IPS-18c (cell line): ENCODE results near the gene VTCN1.
"Not testable (repeated sequence)": the region's sequence is repeated elsewhere in the genome, so short reads cannot be mapped to it uniquely, and the experiment has no call there.

ENCODE experiments used
- H3K4me3 ChIP-seq: 2 replicates; pipeline ENCODE4 v1.7.0; 2013; ENCODE audit warnings: low read depth, mild to moderate bottlenecking, low read length, moderate library complexity; ENCODE audit not compliant: insufficient read depth
- H3K9me3 ChIP-seq: one replicate; pipeline ENCODE4 v1.6.1; 2013; ENCODE audit warnings: mild to moderate bottlenecking, low read length, moderate library complexity; ENCODE audit not compliant: control insufficient read depth, insufficient read depth

VTCN1 gene

GRCh38 chr1:117177376-117177775 is 33.4 kb downstream of the VTCN1 start:
- H3K9me3 ChIP-seq, result no peaks in the 10 kb centered on the region

DNA sequence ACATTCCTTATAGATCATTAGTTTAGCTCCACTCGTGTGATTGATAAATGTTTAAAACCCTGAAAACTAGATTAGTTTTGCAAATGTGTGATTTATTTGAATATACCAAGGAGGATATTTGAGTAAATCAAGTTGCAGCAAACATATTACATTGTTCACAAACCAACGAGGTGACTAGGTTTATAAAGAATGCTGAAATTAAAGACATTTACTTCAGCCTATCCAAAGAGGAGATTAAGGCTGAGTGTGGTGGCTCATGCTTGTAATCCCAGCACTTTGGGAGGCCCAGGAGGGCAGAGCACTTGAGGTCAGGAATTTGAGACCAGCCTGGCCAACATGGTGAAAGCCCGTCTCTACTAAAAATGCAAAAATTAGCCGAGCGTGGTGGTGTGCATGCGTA is 34.1 kb downstream of the VTCN1 start:
- H3K4me3 ChIP-seq, result no peak overlapping the region
- no peaks in the 10 kb centered on the region for H3K9me3 ChIP-seq

More at GRCh38 chr1:117177376-117177775, 33.4 kb downstream of the VTCN1 start:
- no peak overlapping the region for H3K4me3 ChIP-seq

DNA sequence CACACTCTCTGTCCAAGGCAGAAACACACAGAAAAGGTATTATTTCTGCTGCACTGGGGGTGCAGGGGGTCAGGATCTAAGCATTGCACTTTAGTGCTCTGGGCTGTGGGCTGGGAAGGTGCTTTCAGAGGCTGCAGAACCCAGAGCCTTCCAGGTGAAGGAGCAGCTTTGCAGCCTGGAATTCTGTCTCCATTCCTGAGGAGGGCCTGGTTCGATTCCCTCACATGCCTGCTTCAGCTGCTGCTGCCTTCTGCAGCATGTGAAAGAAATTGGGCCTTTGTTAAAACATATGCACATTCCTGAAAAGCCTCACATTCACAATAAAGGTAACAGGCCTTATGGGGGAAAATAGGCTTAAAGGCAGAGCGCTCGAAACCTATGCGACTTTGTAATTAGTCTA is 35.9 kb downstream of the VTCN1 start:
- H3K4me3 ChIP-seq, result no peak overlapping the region
- H3K9me3 ChIP-seq, result no peaks in the 10 kb centered on the region

GRCh38 chr1:117173691-117174090 is 37.0 kb downstream of the VTCN1 start:
- H3K4me3 ChIP-seq, result no peak overlapping the region
- no peaks in the 10 kb centered on the region for H3K9me3 ChIP-seq

DNA sequence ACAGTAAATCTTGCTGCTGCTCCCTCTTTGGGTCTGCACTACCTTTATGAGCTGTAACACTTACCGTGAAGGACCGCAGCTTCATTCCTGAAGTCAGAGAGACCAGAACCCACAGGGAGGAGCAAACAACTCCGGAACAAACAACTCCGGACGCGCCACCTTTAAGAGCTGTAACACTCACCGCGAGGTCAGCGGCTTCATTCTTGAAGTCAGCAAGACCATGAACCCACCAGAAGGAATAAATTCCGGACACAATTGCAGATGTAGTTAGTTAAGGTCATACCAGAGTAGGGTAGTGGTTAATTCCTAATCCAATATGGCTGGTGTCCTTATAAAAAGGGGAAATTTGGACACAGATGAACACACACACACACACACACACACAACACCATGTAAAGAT is 37.7 kb downstream of the VTCN1 start:
- Histone ChIP-seq H3K4me3 (no peak overlapping the region), H3K9me3 (no peaks in the 10 kb centered on the region)

- H3K4me3 ChIP-seq, result no peak overlapping the region
- no peaks in the 10 kb centered on the region for H3K9me3 ChIP-seq
Measured at GRCh38 chr1:117171900-117172511, 38.7 kb downstream of the VTCN1 start.

- no peaks in the 10 kb centered on the region for H3K9me3 ChIP-seq
- no peak overlapping the region for H3K4me3 ChIP-seq
Measured at GRCh38 chr1:117169871-117170596, 40.7 kb downstream of the VTCN1 start.

DNA sequence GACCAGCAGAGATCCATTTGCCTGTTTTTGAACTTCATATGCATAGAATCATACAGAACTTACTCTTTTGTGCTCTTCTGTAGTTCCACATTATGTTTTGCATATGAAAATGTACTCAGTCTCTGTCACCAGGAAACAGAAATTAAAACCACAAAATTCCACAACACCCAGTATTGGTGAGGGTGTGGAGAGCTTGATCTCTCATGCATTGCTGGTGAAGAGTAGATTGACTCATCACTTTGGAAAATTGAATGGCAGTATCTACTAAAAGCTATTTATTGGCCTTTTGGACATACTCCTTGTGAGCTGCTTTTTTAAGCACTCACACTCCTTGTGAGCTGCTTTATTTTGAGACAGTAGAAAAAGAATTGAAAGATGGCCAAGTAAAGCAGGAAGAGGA is 43.3 kb downstream of the VTCN1 start:
- no peaks in the 10 kb centered on the region for H3K9me3 ChIP-seq
- H3K4me3 ChIP-seq, result no peak overlapping the region

GRCh38 chr1:117166076-117166475 is 44.7 kb downstream of the VTCN1 start:
- H3K9me3 ChIP-seq, result no peaks in the 10 kb centered on the region
- no peak overlapping the region for H3K4me3 ChIP-seq

- no peaks in the 10 kb centered on the region for H3K9me3 ChIP-seq
Measured at GRCh38 chr1:117164209-117164608, 46.5 kb downstream of the VTCN1 start.

DNA sequence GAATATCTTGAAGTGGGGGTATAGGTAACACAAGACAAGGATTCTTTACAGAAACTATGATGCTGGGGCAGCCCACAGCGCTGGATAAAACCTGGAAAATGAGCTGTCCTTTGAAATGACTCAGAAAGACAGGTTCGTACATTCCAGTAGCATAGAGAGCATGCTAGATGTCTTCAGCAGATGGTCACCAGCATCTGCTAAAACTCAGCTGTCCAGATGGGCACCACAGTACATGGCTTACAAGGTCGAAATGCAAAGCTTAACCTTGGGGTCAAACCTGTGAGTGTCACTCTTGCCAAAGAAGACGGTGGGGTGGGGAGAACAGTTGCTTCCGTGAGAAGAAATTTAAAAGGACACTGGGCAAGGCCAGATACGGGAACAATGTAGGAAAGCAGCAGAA is 47.9 kb downstream of the VTCN1 start:
- peaks cover 3% of the 10 kb centered on the region for H3K9me3 ChIP-seq
- no peak overlapping the region for H3K4me3 ChIP-seq

More at GRCh38 chr1:117164209-117164608, 46.5 kb downstream of the VTCN1 start:
- no peak overlapping the region for H3K4me3 ChIP-seq

DNA sequence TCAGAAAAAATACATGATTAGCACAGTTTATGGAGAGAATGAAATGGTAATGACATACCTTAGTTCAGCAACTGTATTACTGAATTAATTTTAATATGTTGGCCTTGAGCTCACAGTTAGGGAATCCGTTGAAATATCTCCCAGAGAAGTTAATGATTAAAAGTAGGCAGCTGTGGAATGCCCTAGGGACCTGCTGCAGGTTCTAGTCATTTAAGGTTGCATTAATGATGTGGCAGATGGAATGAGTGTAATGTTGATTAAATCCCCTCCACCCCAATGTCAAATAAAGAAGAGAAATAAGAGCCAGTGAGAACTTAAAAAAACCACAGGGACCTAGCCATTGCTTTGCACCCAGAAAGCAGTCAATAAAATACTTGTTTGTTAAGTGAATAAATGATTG is 48.8 kb downstream of the VTCN1 start:
- Histone ChIP-seq H3K4me3 (no peak overlapping the region), H3K9me3 (peaks cover 4% of the 10 kb centered on the region)

DNA sequence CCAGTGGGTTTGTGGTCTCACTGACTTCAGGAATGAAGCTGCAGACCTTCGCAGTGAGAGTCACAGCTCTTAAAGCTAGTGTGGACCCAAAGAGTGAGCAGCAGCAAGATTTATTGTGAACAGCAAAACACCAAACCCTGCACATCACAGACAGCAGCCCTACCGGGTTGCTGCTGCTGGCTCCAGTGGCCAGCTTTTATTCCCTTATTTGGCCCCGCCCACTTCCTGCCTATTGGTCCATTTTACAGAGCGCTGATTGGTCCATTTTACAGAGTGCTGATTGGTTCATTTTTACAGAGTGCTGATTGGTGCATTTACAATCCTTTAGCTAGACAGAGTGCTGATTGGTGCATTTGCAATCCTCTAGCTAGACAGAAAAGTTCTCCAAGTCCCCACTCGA is 59.4 kb downstream of the VTCN1 start:
- not testable (repeated sequence) for H3K9me3 ChIP-seq, H3K4me3 ChIP-seq

DNA sequence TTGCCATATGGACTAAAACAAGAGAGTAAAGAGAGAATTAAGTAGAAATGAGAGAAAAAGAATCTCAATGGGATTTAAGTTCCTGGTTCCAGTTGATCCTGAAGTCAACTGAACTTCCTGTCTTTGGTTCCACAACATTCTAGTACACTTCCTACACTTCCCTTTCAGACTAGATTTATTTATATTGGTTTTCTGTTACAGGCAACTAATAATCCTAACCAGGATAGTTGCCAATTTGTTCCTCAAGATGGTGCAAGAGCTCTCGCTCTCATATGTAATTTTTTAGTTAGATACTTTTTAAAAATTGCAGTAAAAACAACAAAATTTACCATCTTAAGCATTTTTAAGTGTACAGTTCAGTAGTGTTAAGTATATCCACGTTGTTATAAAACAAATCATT is 60.4 kb downstream of the VTCN1 start:
- Histone ChIP-seq H3K4me3 (no peak overlapping the region), H3K9me3 (peaks cover 2% of the 10 kb centered on the region)

DNA sequence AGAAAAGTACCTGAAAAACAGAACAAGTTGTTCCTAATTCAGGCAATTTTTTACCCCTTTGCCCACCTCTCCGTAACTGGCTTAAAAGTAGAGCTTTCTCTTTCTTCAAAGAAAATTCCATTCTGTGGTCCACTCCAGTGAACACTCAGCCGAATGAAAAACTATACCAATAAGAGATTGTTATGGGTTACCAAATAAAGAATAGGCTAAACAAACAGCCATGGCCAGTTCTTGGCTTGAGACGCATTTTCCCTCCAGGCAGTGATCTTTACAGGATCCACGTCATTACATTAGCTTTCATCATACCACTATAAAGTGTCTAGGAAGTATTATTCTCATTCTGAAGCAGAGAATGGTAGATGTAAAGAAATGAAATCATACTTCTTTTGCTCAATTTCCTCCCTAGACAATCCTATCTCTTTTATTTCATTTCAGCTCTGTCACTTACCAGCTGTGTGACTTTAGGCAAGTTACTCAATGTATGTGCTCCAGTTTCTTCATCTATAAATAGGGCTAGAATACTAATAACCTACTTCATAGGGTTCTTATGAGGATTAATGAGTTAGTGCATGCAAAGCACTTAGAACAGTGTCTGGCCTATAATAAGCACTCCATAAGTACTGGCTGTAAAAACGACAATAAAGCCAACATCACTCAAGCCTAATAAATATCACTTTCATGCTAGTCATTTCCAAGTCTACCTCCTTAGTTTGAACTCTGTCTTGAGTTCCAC is 62.7 kb downstream of the VTCN1 start:
- peaks cover 2% of the 10 kb centered on the region for H3K9me3 ChIP-seq
- H3K4me3 ChIP-seq, result no peak overlapping the region

- no peak overlapping the region for H3K4me3 ChIP-seq
- peaks cover 2% of the 10 kb centered on the region for H3K9me3 ChIP-seq
Measured at GRCh38 chr1:117147341-117147831, 63.3 kb downstream of the VTCN1 start.

DNA sequence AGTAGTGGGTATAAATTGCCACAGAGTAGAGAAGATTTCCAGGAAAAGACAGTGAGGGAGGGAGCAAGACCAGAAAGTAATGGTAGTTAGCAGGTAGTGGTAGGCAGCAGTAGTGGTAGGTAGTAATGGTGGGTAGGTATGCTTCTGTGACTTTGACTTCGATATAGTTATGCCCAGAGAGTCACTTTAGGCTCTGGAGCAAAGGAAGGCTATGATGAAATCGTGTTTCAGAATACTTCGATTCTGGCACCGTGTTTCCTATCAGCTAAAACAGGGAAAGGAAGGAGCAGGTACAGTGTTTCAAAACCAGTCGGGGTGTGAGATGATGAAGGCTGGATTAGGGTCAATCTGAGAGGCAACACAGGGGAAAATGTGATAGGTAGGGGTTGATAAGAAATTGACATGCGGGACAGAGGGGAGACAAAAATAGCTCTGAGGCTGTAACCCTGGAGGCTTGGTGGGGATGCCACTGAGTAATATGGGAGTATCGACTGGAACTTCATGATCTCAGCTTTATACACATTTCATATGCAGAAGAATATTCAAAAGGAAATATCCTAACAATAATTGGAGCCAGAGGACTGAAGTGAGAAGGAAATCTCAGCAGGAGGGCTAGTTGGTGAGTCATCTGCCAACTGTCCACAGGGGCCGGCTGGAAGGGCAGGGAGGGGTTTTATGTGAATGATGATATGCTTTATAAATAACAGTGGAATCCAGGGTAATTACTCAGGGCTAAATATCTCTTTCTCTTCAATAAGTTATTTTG is 64.0 kb downstream of the VTCN1 start:
- Histone ChIP-seq H3K4me3 (no peak overlapping the region), H3K9me3 (peaks cover 2% of the 10 kb centered on the region)
